PC-9 (cell line): Measurements from ENCODE around the gene CACNG5. TPM values are rescaled to one million over a fixed set of nuclear protein-coding genes. Genes with fewer than 3 reads are reported as not detected.

Experiments
- BruUV-seq: library from RNA; stranded (reverse); fragments of 400-500 nt; replicated peaks from 2 replicates; lab custom pipeline; 2021; lab: Mats Ljungman, UMichigan
- CTCF ChIA-PET: fragments of 300-600 bp; sonication (Branson Sonifier 250); formaldehyde crosslinking; loops from one replicate; lab custom pipeline; 2022; ENCODE audit warnings: antibody characterized with exemption; lab: Charles Lee
- POLR2A ChIA-PET: fragments of 300-600 bp; sonication (Branson Sonifier 250); formaldehyde crosslinking; loops from one replicate; lab custom pipeline; 2022; ENCODE audit warnings: antibody characterized with exemption; ENCODE audit not compliant: unreplicated experiment; lab: Charles Lee
- DNase-seq, 2 experiments: peaks; one replicate each; pipeline versions ENCODE4 v3.0.0 to v3.0.0-alpha.2; 2015 to 2022; ENCODE audit warnings: mixed read lengths in 1 of 2
- H2AFZ ChIP-seq: fragments of 200-600 bp; sonication (generic); 2 replicates; pipeline ENCODE4 v1.8.1; 2017; ENCODE audit warnings: antibody characterized with exemption
- H3F3A ChIP-seq: fragments of 200-600 bp; sonication (generic); 2 replicates; pipeline ENCODE4 v1.8.1; 2017; ENCODE audit warnings: antibody characterized with exemption, mild to moderate bottlenecking, low read depth; ENCODE audit not compliant: insufficient read depth
- H3K27ac ChIP-seq: fragments of 200-600 bp; sonication (generic); 2 replicates; pipeline ENCODE4 v1.6.1; 2016; ENCODE audit warnings: mixed run types
- H3K27me3 ChIP-seq: fragments of 200-600 bp; sonication (generic); 2 replicates; pipeline ENCODE4 v1.6.1; 2016; ENCODE audit warnings: low read depth, mixed run types; ENCODE audit not compliant: insufficient read depth
- H3K36me3 ChIP-seq: fragments of 200-600 bp; sonication (generic); 2 replicates; pipeline ENCODE4 v1.6.1; 2016; ENCODE audit warnings: low read depth, mixed run types
- H3K4me1 ChIP-seq: fragments of 200-600 bp; sonication (generic); replicated peaks from 2 replicates; pipeline ENCODE4 v1.6.1; 2016; ENCODE audit warnings: mixed run types; ENCODE audit not compliant: insufficient read depth
- H3K4me2 ChIP-seq: fragments of 200-600 bp; sonication (generic); 2 replicates; pipeline ENCODE4 v1.6.1; 2017; ENCODE audit warnings: mixed run types
- H3K4me3 ChIP-seq: fragments of 200-600 bp; sonication (generic); 2 replicates; pipeline ENCODE4 v1.6.1; 2016; ENCODE audit warnings: mixed run types
- H3K79me2 ChIP-seq: fragments of 200-600 bp; sonication (generic); 2 replicates; pipeline ENCODE4 v1.6.1; 2017; ENCODE audit warnings: low read depth, mixed run types
- H3K9me2 ChIP-seq: fragments of 200-600 bp; sonication (generic); 2 replicates; pipeline ENCODE4 v1.8.1; 2017; ENCODE audit warnings: mild to moderate bottlenecking; ENCODE audit not compliant: insufficient read depth
- H3K9me3 ChIP-seq: fragments of 200-600 bp; sonication (generic); 2 replicates; pipeline ENCODE4 v1.8.1; 2016; ENCODE audit warnings: low read depth; ENCODE audit not compliant: insufficient read depth
- H4K20me1 ChIP-seq: fragments of 200-600 bp; sonication (generic); 2 replicates; pipeline ENCODE4 v1.8.1; 2017; ENCODE audit not compliant: insufficient read depth
- EZH2 ChIP-seq: fragments of 200-600 bp; sonication (generic); IDR thresholded peaks from 2 replicates; pipeline ENCODE4 v1.8.0; 2017; ENCODE audit warnings: antibody characterized with exemption, low read depth
- intact Hi-C: fragments of 100-400 bp; cut with micrococcal nuclease; formaldehyde crosslinking; loops from one replicate; pipeline ENCODE4 v1.10.0; 2022; ENCODE audit not compliant: unreplicated experiment
- total RNA-seq: library from RNA; stranded (reverse); gene quantifications from 2 replicates; pipeline ENCODE4 v1.2.3, GENCODE V29; 2021
- TF ChIP-seq, protein P1 (sequence below): fragments of 200-600 bp; sonication (generic); conservative IDR thresholded peaks from 2 replicates; pipeline ENCODE4 v1.6.1; 2017; ENCODE audit warnings: mixed run types, antibody characterized with exemption, mild to moderate bottlenecking, moderate library complexity

Gene CACNG5
- total RNA-seq, 1 experiment from 2014 or later = not detected

DNA sequence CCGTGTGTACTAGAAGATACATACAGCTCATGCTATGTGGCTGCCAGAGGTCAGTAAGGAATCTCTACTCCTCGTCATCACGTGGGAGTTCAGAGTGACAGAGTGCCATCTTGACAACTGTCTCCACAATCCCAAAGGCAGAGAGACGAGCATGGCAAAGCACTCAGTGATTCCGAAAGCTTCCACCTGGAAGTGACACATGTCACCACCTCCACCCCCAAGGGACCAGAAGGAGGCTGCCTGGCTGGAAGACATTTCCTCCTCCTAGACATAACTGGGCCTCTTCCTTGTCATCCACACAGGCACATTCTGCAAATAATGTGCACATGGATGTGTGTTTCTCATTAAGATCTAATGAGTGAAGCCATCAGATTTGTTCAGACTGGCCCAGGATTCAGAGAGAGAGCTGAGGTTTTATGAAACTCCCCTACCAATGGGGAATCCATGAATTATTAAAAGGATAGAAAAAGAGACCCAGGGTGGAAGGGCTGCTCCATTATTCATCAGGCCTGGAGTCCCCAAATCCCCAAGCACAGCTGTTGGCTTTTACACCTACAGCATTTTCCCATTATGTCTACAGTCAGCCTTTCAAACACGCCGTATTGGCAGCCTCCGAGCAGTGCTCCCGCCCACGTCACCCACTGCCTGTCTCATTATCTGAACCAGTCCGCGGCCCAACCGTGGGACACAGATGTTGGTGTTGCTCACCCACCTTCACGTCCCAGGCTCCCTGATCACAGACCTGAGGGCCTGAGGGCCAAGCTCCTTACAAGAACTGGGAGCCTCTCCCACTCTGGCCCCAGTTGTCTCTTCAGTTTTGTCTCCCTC is 3.3 kb upstream of the CACNG5 start:
- Histone ChIP-seq H3K4me1 (no peaks in the 10 kb centered on the region), H3F3A (no peaks in the 10 kb centered on the region), H4K20me1 (no peaks in the 10 kb centered on the region), H3K36me3 (no peaks in the 10 kb centered on the region), H2AFZ (no peak overlapping the region), H3K4me3 (no peak overlapping the region), H3K9me2 (no peaks in the 10 kb centered on the region), H3K27me3 (peaks cover 77% of the 10 kb centered on the region), H3K79me2 (no peaks in the 10 kb centered on the region), H3K27ac (no peak overlapping the region), H3K4me2 (no peak overlapping the region), H3K9me3 (no peaks in the 10 kb centered on the region)
- BruUV-seq = no TSS peak
- intact Hi-C loops = no loop called here
- CTCF ChIA-PET = no interaction called here
- POLR2A ChIA-PET = interaction anchor here (0.5 to 0.6 kb wide), 2 partner anchors 12 to 96 kb away, joined by 5 to 20 read pairs; no protein-coding TSS in a partner anchor
- TF ChIP-seq, protein P1, sequence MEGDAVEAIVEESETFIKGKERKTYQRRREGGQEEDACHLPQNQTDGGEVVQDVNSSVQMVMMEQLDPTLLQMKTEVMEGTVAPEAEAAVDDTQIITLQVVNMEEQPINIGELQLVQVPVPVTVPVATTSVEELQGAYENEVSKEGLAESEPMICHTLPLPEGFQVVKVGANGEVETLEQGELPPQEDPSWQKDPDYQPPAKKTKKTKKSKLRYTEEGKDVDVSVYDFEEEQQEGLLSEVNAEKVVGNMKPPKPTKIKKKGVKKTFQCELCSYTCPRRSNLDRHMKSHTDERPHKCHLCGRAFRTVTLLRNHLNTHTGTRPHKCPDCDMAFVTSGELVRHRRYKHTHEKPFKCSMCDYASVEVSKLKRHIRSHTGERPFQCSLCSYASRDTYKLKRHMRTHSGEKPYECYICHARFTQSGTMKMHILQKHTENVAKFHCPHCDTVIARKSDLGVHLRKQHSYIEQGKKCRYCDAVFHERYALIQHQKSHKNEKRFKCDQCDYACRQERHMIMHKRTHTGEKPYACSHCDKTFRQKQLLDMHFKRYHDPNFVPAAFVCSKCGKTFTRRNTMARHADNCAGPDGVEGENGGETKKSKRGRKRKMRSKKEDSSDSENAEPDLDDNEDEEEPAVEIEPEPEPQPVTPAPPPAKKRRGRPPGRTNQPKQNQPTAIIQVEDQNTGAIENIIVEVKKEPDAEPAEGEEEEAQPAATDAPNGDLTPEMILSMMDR = no peak
- TF ChIP-seq EZH2 = no peak
- no peak for DNase-seq

DNA sequence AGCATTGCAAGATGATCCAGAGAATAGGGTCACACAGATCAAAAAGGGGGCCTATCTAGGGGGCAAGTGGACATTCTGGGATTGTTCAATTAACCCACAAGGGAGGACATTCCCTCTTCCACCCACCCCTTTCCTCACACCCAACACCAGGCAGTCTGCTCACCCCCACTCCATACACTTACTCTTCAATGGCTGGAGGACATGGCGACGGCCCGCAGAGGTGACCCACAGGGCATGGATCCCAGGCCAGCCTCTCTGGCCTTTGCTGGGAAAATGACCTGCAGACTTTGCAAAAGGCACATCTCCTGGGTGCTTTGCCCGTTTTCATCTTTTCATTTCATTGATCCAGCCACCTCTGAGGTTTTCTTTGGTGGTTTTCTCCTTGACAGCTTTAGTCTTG is 1.7 kb upstream of the CACNG5 start:
- no peaks in the 10 kb centered on the region for H3K4me1 ChIP-seq
- H3K36me3 ChIP-seq = no peaks in the 10 kb centered on the region
- H2AFZ ChIP-seq = no peak overlapping the region
- H3K27me3 ChIP-seq = peaks cover 76% of the 10 kb centered on the region
- no peaks in the 10 kb centered on the region for H3F3A ChIP-seq
- no peaks in the 10 kb centered on the region for H3K9me3 ChIP-seq
- no peaks in the 10 kb centered on the region for H4K20me1 ChIP-seq
- H3K4me3 ChIP-seq = no peak overlapping the region
- no peaks in the 10 kb centered on the region for H3K79me2 ChIP-seq
- H3K4me2 ChIP-seq = no peak overlapping the region
- DNase-seq = no peak
- H3K27ac ChIP-seq = no peak overlapping the region
- no peaks in the 10 kb centered on the region for H3K9me2 ChIP-seq
- ChIA-PET CTCF (no interaction called here), POLR2A (no interaction called here)
- BruUV-seq = no TSS peak
- TF ChIP-seq EZH2 = no peak
- TF ChIP-seq, protein P1 = no peak
- intact Hi-C loops = no loop called here

DNA sequence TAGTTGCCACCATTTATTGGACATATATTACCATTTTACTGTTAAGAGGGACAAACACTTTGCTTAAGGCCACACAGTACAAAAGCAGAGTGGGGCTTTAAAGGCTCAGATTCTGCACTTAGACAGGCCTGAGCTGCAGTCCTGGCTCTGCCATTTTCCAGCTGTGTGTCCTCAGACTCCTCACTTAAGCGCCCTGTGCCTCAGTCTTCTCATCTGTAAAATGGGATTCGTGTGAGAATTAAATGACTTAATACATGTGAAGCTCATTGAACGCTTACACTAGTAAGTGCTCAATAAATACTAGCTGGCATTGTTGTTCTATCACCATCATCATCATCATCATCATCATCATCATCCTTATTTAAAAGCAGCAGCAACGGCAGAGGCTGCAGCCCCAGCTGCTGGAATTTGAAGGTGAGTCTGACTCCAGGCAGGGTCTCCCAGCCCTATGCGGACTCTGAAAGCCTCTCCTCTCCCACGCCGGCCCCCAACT is 445 bp upstream of the CACNG5 start:
- Histone ChIP-seq H3K79me2 (no peaks in the 10 kb centered on the region), H3K4me1 (no peaks in the 10 kb centered on the region), H3K9me2 (no peaks in the 10 kb centered on the region), H3K27ac (no peak overlapping the region), H3K36me3 (no peaks in the 10 kb centered on the region), H2AFZ (no peak overlapping the region), H3K4me2 (no peak overlapping the region), H3F3A (no peaks in the 10 kb centered on the region), H3K9me3 (no peaks in the 10 kb centered on the region), H3K27me3 (peaks cover 68% of the 10 kb centered on the region), H4K20me1 (no peaks in the 10 kb centered on the region), H3K4me3 (no peak overlapping the region)
- intact Hi-C loops = no loop called here
- no TSS peak for BruUV-seq
- ChIA-PET POLR2A (no interaction called here), CTCF (no interaction called here)
- DNase-seq = no peak
- TF ChIP-seq, protein P1 = no peak
- no peak for TF ChIP-seq EZH2
